Fibroblast of skin of back (primary cell): ENCODE data around the gene PLCB1. TPM values are rescaled to one million over a fixed set of nuclear protein-coding genes. Genes with fewer than 3 reads are reported as not detected.
"Not testable (repeated sequence)": the region's sequence is repeated elsewhere in the genome, so short reads cannot be mapped to it uniquely, and the experiment has no call there.

Experiments used
- DNase-seq: peaks from one replicate; pipeline ENCODE4 v3.0.0-alpha.2; 2013
- polyA plus RNA-seq, 2 experiments: library from polyadenylated mRNA; unstranded; fragments of 120-200 nt; gene quantifications; one replicate each; pipeline ENCODE4 v1.2.1, GENCODE V29; 2013; ENCODE audit not compliant: insufficient read length in 2 of 2

Gene PLCB1
- polyA plus RNA-seq (2013, experiment 1 of 2; ENCODE audit: insufficient read length): 26.1 TPM
- polyA plus RNA-seq (2013, experiment 2 of 2; ENCODE audit: insufficient read length): 32.1 TPM

DNA sequence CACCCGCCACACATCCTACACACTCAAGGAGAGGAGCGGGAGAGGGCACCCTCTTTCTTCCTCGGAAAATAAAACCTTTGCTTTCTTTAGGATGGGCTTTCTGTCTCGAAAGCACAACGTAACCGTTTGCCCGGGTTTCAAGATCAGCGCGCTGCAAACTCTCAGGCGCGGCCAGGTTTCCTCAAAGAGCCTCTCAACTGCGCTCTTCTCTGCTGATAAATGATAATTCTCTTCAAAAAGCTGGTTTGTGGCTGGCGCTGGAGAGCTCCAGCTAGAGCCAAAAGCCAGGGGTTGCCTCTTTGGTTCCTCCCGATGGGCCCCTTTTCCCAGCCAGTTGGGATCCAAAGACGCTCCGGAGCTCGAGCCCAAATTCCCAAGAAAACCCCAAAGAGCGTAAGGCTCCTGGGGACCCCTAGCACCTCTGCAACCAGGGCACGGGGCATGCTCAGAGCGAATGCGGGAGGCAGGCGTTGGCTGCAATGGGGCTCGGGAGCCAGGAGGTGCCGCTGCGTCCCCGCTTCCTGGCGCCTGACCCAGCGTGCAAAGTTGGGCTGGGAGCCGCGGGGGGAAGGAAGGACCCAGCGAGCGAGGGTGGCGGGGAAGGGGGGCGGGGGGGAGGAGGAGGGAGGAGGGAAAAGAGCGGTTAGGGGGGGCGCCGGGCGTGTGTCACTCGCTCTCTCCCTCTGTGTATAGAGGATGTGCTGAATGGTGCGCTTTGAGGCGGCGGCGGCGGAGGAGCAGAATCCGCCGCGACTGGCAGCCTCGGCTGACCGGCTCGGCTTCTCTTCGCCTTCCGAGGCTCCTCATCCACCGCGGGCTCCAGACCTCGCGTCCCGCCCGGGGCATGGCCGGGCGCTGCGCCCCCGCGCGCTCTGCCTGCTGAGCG is at the start of gene PLCB1:
Gene PLCB1, plus strand, starts transcription at position 669 of the 886 bp plus-strand sequence. CDS start 386 bp downstream, outside the sequence.
- DNase-seq: peak; percentile 88

DNA sequence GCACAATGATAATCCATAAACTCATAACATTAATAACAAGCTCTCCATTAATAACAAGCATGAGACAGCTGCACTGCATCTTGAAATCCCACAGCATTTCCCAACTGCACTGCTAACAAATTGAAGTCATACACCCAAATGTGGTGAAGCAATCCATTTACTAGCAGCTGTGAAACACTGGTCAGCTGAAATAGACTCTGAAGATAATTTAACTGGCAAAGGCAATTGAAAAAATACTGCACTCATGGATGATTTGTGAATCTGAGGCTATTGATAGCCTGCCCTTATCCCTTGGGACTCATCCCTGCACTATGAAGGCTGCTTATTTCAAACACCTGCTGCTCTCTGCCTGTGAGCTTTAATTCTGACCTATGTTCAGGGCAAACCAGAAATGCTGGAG is 49.1 kb upstream of the PLCB1 start:
- no peak for DNase-seq

DNA sequence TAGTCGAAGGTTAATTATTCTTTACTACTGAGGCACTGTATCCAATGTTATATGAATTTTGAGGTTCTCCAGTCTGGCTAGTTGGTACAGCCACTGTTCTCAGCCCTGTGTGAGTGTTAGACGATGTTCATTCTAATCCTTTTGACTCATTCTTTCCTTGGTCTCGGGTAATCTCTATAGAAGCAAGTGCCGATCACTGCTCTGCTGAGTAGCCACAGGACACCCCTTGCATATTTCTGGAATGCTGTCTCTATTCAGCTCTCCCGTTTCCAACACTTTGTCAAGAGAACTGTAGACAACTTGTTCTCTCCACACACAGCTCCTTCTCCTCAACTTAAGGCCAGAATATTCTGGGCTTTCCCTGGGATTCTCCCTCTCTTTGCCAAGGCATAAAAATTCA is 42.4 kb upstream of the PLCB1 start:
- DNase-seq: peak; percentile 6

DNA sequence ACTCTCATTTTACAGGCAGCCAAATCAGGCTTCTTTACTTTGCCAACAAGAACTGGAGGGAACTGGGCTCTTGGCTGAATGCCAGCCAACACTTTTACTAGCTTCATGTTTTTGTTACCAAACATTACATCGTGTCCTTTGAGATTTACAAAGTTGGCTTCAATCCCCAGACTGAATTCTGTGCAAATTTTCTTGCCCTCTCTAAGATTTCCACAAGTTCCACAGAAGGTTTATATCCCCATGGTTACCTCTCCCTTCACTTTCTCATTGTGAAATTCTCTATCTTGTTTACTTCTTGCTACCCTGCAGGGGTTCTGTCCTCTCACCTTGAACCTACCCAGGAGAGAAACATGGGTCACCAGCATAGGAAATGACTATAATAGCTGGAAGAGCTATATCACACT is 37.6 kb upstream of the PLCB1 start:
- DNase-seq: peak; percentile 27

DNA sequence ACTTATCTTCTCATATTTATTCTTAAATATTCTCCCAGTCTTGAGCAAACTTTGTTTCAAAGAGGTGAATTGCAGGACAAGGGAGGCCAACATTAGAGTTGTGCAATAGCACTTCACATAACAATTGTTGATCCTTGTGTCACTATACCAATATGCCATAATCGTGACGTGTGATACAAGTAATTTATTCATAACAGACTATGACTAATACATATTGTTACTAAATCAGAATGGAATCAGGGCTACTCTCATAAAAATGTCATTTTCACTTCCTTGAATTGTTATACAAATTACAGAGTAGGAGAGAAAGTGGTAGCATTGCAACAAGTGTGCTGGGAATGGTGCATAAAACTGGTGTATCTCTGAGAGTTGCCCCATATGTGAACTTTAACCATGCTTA is 37.2 kb upstream of the PLCB1 start:
- peak; percentile 52 for DNase-seq

DNA sequence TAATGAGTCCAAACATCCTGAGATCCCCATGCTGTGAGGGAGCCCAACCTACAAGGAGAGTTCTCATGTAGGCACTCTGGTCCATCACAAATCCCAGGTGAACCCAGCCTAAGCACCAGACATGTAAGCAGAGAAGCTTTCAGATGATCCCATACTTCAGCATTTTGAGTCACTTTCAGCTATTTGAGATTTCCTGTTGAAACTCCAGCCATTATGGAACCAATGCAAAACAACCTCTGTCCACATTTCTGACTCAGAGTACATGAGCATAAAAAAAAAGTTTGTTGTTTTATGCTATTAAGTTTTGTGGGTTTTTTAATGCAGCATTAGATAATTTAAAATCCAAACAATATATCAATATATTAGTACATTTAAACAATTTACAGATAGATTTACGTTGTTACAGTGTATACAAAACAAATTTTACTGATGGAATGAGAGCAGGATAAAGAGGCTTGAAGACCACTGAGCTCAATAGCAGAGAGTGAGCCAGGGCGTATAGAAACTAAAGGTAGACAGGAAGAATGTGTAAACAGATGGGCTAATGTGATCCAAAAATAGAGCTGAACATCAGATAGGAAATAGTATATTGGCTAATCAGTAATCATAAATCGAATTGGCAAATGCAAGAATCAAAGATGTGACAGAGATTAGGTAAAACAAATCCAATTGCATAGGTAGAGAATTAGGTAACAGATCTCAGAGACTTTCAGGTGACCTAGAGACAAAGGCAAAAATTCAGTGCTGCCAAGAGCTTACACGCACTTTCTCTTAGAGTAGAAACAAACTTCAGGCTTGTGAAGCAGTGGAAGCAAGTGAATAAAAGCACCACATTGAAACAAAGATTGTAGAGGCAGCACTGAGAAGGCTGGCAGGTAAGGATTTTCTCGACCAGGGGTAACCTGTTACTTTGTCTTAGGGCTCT is 36.2 kb upstream of the PLCB1 start:
- DNase-seq: peak; percentile 63

DNA sequence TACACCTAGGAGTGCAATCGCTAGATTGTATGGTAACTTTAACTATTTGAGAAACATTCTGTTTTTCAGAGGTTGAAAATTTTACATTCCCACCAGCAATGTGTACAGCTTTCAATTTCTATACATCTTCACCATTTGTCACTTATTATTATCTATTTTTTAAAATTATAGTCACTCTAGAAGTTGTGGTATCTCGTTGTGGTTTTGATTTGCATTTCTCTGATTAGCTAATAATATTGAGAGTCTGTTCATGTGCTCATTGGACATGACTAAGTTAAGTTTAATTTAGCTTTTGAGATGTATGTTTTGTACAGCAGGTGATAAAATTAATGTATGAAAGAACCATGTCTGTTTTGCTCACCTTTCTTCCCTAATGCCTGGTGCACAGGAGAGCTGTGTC is 34.8 kb upstream of the PLCB1 start:
- DNase-seq: no peak

DNA sequence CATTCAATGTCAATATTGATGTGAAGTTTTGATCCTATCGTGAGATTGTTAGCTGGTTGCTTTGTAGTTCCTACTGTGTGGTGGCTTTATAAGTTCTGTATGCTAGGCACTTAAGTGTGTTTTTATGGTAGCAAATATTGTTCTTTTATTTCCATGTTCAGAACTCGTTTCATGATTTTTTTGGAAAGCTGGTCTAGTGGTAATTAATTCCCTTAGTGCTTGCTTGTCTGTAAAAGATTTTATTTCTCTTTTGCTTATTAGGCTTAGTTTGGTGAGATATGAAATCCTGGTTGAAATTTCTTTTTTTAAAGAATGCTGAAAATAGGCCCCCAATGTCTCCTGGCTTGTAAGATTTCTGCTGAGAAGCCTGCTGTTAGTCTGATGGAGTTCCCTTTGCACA is 27.8 kb upstream of the PLCB1 start:
- DNase-seq: no peak

DNA sequence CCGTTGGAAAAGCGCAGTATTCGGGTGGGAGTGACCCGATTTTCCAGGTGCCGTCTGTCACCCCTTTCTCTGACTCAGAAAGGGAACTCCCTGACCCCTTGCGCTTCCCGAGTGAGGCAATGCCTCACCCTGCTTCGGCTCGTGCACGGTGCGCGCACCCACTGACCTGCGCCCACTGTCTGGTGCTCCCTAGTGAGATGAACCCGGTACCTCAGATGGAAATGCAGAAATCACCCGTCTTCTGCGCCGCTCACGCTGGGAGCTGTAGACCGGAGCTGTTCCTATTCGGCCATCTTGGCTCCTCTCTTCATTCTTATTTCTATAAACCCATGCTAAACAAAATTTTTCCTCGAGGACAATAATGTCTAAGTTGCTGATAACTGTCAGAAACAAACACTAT is 17.5 kb upstream of the PLCB1 start:
- not testable (repeated sequence) for DNase-seq

DNA sequence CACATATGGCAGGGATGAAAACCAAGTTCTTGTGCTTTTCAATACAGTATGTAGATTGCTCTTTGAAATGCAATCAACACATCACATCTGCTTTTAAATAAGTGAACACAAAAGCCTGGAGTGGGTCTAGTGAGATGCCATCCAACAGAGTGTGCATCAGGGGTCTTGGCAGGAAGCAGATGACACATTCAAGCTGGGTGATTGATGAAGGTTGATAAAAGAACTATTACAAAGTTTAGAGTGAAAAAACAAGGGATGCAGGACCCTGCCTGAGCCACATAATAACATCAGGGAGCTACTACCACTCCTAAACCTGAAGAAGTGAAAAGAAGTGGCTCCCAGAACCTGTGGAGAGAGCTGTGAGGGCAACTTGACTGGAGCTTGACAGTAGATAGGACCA is 16.6 kb upstream of the PLCB1 start:
- no peak for DNase-seq

DNA sequence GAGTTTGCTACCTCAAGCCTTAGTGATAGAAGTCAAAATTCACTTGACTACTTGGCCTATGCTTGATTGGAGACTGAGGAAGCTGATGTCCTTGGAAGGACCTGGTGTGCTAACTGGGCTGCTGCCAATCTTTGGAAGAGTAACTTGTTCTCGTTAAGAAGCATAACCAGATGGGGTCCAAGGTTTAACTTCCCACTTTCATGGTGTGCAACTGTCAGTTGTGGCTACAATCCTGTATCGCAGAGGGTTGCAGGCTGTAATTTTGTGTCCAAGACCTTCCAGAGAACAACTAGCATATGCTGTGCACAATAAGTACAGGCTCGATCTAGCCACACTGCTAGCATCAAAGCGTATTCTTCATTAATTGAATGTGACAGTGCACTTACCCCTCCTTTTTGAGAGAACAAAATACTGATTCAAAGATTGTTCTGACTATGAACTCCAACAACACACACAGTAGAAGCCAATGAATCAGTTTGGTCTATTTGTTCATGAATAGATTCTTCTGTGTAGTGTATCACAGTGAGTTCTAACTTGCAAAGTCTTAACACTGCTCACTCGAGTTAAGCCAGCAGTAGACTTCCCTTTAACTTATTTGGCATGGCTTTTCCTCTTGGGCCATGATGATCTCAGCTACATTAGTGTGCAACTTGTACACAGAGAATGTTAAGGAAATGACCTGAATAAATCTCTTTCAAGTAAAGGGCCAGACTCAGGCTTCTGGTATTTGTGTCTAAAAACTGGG is 15.8 kb upstream of the PLCB1 start:
- peak; percentile 67 for DNase-seq

DNA sequence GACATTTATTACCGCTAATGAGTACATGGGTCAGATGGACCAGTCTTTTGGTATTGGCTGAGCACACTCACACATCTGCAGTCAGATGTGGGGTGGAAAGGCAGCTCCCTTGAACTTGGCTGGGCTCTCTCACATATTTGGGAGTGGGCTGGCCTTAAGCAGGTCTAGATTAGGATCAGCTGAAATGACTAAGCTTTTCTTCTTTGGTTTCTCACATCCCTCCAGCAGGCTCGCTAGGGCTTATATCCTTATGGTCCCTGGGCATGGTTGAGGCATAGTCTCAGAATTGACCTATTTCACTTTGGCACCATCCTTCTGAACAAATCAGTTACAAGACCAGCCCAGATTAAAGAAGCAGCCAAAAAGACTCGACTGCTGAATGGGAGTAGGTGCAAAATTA is 14.4 kb upstream of the PLCB1 start:
- DNase-seq: no peak

DNA sequence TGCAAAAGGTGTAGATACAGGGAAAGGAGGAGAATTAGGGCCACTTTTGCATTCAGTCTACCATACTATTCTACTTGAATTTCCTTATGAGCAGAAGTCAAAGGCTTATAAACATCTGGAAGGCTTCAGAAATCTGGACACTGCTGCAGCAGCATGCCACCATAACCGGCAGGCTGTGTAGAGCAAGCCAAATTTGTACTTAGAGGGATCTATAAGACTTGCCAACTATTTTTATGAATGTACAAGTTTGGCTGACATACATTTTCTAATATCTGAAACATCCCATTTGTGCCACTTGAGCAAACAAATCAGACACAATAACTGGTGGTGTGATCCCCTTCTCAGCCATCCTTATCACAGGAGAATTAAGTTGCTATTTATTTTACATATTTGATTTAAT is 14.0 kb upstream of the PLCB1 start:
- no peak for DNase-seq

DNA sequence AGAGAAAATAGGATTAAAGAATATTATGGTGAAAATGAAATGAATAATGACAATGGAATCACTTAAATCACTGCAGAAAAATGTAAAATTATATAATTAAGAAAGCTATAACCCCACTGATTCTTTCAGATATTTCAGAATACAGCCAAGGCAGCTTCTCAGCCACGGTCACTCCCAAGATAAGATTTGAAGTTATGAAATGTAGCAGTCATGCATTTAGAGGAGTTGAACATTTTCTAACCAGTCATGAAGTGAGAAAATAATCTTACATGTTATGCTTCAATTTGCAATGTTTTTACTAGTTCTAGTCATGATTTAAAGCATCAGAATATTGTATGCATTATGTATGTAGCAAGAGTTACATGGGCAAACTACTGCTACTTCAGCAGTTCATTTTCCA is 13.3 kb upstream of the PLCB1 start:
- DNase-seq: no peak

DNA sequence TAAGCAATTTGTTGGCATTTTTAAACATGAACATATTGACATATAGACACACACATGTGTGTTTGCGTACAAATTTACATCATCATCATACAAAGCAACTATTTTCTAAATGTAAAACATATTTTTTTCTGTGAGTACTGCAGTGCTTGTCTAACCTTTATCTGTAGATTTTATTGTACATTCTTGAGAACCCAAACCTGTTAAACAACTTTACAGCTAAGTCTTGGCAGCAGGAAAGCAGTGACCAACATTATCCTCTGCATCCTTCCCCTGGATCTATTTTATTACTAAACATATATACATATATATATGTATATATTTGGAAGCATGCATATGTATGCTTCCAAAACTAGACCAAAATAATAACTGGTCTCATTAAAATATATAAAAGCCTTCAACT is 10.4 kb upstream of the PLCB1 start:
- DNase-seq: no peak

DNA sequence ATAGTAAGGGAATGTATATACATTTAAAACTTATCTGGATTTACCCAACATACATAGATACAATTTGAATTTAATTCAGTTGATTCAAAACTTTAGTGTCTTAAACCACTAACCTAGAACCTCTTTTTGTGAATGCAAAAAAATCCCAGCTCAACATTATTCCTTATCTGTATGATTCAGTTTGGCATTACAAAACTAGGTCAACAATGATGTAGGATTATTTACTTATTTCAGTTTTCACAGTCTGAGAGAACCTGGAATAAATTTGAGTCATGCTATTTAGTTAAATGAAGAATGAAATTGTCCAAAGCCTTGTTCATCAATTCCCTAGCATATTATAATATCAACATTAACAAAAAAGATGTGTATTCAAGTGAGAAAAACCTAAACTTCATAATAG is 7.4 kb upstream of the PLCB1 start:
- no peak for DNase-seq

DNA sequence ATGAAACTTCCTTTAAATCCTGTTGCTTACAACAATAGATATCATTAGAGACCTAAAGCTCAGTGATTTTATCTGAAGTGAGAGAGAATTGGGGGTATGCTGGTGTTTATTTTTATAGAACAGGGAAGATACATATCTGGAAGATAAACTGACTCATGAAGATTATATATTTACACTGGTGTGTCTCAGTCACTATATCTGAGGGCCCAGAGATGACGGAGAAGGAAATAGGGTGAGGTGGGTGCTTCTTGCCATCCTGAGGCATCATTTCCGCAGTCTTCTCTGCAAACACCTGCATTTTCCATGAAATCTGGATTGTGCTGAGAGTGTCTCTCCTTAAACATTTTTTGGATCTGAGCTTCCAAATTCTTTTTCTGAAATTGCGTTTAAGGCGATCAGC is 5.9 kb upstream of the PLCB1 start:
- no peak for DNase-seq

DNA sequence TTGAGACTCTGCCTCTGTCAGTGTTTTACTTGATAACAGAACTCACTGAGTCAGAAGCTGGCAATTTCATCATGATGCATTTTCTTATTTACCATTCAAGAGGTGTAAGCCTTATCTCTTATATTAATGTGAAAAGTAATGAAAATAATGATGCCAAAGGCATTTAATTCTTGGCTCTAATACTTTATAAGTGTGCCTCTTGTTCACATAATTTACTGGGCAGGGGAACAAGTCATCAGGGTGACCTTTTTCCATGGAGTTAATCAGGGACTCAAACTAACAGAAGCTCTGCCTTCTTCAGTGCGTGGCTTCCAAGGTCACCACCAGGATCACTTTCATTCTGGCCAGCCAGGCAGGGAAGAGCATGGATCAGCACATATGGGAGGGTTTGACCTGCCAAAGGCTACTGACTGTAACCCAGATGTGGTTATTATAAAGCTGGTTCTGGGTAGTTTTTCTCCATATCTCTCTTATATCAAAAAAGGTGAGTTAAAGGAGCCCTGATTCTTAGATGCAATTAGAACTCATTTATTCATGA is 5.2 kb upstream of the PLCB1 start:
- DNase-seq: no peak

DNA sequence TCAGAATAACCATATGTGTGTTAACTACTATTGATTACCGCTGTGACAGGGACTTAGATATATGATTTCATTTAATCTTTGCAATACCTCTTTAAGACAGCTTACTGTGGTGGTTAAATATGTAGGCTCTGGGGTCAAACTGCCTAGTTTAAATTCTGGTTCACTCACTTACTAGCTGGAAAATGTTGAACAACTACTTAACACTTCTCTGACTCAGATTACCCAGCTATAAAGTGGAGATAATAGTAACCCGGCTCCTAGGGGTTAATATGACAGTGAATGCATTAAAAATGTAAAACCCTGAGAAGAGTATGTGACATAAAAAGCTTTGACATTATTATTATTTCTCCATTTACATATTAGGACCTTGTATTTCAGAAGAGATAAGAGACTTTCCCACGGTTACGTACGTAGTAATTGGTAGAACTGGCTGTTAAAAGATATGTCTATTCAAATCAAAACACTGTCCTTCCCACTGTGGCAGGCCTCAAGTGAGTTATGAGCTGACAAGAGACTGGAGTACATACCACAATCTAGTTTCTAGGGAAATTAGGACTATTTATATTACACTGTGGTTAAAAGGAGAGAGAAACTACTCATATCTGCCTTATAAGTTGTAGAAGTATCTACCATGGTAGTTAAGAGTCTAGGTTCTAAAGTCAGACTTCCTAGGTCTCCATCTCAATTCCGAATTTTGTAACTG is 4.4 kb upstream of the PLCB1 start:
- DNase-seq: peak; percentile 66

DNA sequence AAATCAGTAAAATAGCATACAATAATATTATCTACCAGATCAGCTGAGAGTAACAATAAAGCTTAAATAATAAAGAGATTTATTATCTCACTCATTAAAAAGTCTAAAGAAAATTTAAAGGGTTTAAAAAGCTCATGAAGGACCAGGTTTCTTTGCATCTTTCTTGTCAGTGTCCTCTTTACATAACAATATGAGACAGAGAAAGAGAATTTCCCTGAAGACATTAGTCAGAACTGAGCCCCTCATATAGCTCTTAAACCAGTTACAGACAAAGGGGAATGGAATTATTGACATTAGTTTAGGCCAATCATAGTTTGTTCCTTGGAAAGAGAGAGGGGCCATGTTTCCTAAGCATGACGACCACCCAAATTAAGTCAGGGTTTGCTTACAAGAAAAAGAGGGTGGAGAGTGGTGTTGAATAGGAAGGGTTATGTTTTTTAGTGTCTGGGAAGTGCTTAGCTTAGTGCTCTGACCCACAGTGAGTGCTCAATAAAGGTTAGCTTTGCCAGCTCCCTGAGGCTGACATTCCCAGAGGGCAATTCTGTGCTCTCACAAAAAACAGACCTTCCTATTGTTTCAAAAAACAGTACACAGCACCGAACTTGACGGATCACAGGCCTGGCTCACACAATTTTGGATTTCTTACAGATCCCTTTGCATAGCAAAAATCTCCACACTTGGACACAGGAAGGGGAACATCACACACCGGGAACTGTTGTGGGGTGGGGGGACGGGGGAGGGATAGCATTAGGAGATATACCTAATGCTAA is 3.6 kb upstream of the PLCB1 start:
- peak; percentile 25 for DNase-seq
